ENCODE data around the gene CRADD.
"Not testable (repeated sequence)": the region's sequence is repeated elsewhere in the genome, so short reads cannot be mapped to it uniquely, and the experiment has no call there.

CRADD gene

GRCh38 chr12:93751864-93752610 lies 74.9 kb downstream of the CRADD start:
- Histone ChIP-seq H3K4me3 (ENCODE audit: low read depth in 1 of 5, low read length in 5 of 5) (no peak overlapping the region), H3K4me1 (ENCODE audit: control insufficient read depth in 5 of 5, insufficient read depth in 5 of 5, low read length in 5 of 5) (peaks cover under 1 to 11% (median 2%) of the 10 kb centered on the region in 5 donors), H3K9me3 (ENCODE audit: control insufficient read depth in 5 of 5, low read length in 5 of 5) (no peaks in the 10 kb centered on the region), H3K9ac (ENCODE audit: low read length in 5 of 5) (no peak overlapping the region), H3K36me3 (ENCODE audit: control insufficient read depth in 5 of 5, insufficient read depth in 5 of 5, low read length in 5 of 5) (no peaks in the 10 kb centered on the region), H3K27me3 (ENCODE audit: control insufficient read depth in 5 of 5, insufficient read depth in 4 of 5, low read length in 5 of 5) (no peaks in the 10 kb centered on the region), H3K27ac (ENCODE audit: low read depth, low read length) (no peak overlapping the region)

GRCh38 chr12:93753285-93753684 lies 76.1 kb downstream of the CRADD start:
- Histone ChIP-seq H3K36me3 (ENCODE audit: control insufficient read depth in 5 of 5, insufficient read depth in 5 of 5, low read length in 5 of 5) (no peaks in the 10 kb centered on the region), H3K4me1 (ENCODE audit: control insufficient read depth in 5 of 5, insufficient read depth in 5 of 5, low read length in 5 of 5) (peaks cover 0 to 11% (median 2%) of the 10 kb centered on the region in 5 donors), H3K27ac (ENCODE audit: low read depth, low read length) (no peak overlapping the region)

GRCh38 chr12:93753838-93754429 lies 76.8 kb downstream of the CRADD start:
- H3K9me3 ChIP-seq (ENCODE audit: control insufficient read depth in 5 of 5, low read length in 5 of 5) = no peaks in the 10 kb centered on the region
- no peak overlapping the region for H3K4me3 ChIP-seq (ENCODE audit: low read depth in 1 of 5, low read length in 5 of 5)
- peaks cover 2 to 11% (median 3%) of the 10 kb centered on the region in 5 donors for H3K4me1 ChIP-seq (ENCODE audit: control insufficient read depth in 5 of 5, insufficient read depth in 5 of 5, low read length in 5 of 5)
- H3K27me3 ChIP-seq (ENCODE audit: control insufficient read depth in 5 of 5, insufficient read depth in 4 of 5, low read length in 5 of 5) = no peaks in the 10 kb centered on the region
- H3K27ac ChIP-seq (ENCODE audit: low read depth, low read length) = no peak overlapping the region
- no peaks in the 10 kb centered on the region for H3K36me3 ChIP-seq (ENCODE audit: control insufficient read depth in 5 of 5, insufficient read depth in 5 of 5, low read length in 5 of 5)
- no peak overlapping the region for H3K9ac ChIP-seq (ENCODE audit: low read length in 5 of 5)

More at GRCh38 chr12:93753285-93753684, 76.1 kb downstream of the CRADD start:
- Histone ChIP-seq H3K4me3 (ENCODE audit: low read depth in 1 of 5, low read length in 5 of 5) (no peak overlapping the region), H3K9ac (ENCODE audit: low read length in 5 of 5) (no peak overlapping the region), H3K9me3 (ENCODE audit: control insufficient read depth in 5 of 5, low read length in 5 of 5) (no peaks in the 10 kb centered on the region), H3K27me3 (ENCODE audit: control insufficient read depth in 5 of 5, insufficient read depth in 4 of 5, low read length in 5 of 5) (no peaks in the 10 kb centered on the region)

- not testable (repeated sequence) for H3K36me3 ChIP-seq (ENCODE audit: control insufficient read depth in 5 of 5, insufficient read depth in 5 of 5, low read length in 5 of 5); H3K9ac ChIP-seq (ENCODE audit: low read length in 5 of 5); H3K9me3 ChIP-seq (ENCODE audit: control insufficient read depth in 5 of 5, low read length in 5 of 5); H3K27me3 ChIP-seq (ENCODE audit: control insufficient read depth in 5 of 5, insufficient read depth in 4 of 5, low read length in 5 of 5); H3K27ac ChIP-seq (ENCODE audit: low read depth, low read length); H3K4me3 ChIP-seq (ENCODE audit: low read depth in 1 of 5, low read length in 5 of 5)
- peaks cover 0 to 10% (median 8%) of the 10 kb centered on the region in 5 donors for H3K4me1 ChIP-seq (ENCODE audit: control insufficient read depth in 5 of 5, insufficient read depth in 5 of 5, low read length in 5 of 5)
Observed at GRCh38 chr12:93754859-93755258, 77.7 kb downstream of the CRADD start.

GRCh38 chr12:93756288-93756687 lies 79.1 kb downstream of the CRADD start:
- Histone ChIP-seq H3K27ac (ENCODE audit: low read depth, low read length) (no peak overlapping the region), H3K9ac (ENCODE audit: low read length in 5 of 5) (no peak overlapping the region), H3K4me3 (ENCODE audit: low read depth in 1 of 5, low read length in 5 of 5) (no peak overlapping the region), H3K36me3 (ENCODE audit: control insufficient read depth in 5 of 5, insufficient read depth in 5 of 5, low read length in 5 of 5) (no peaks in the 10 kb centered on the region), H3K27me3 (ENCODE audit: control insufficient read depth in 5 of 5, insufficient read depth in 4 of 5, low read length in 5 of 5) (no peaks in the 10 kb centered on the region), H3K9me3 (ENCODE audit: control insufficient read depth in 5 of 5, low read length in 5 of 5) (no peaks in the 10 kb centered on the region), H3K4me1 (ENCODE audit: control insufficient read depth in 5 of 5, insufficient read depth in 5 of 5, low read length in 5 of 5) (peaks cover 0 to 11% (median 7%) of the 10 kb centered on the region in 5 donors)

- Histone ChIP-seq H3K4me3 (ENCODE audit: low read depth in 1 of 5, low read length in 5 of 5) (no peak overlapping the region), H3K36me3 (ENCODE audit: control insufficient read depth in 5 of 5, insufficient read depth in 5 of 5, low read length in 5 of 5) (no peaks in the 10 kb centered on the region), H3K9me3 (ENCODE audit: control insufficient read depth in 5 of 5, low read length in 5 of 5) (no peaks in the 10 kb centered on the region), H3K4me1 (ENCODE audit: control insufficient read depth in 5 of 5, insufficient read depth in 5 of 5, low read length in 5 of 5) (peaks cover 0 to 14% (median 10%) of the 10 kb centered on the region in 5 donors), H3K9ac (ENCODE audit: low read length in 5 of 5) (no peak overlapping the region), H3K27ac (ENCODE audit: low read depth, low read length) (no peak overlapping the region), H3K27me3 (ENCODE audit: control insufficient read depth in 5 of 5, insufficient read depth in 4 of 5, low read length in 5 of 5) (no peaks in the 10 kb centered on the region)
Observed at GRCh38 chr12:93757792-93758694, 80.9 kb downstream of the CRADD start.

- H3K27ac ChIP-seq (ENCODE audit: low read depth, low read length) = no peak overlapping the region
- peaks cover 0 to 14% (median 10%) of the 10 kb centered on the region in 5 donors for H3K4me1 ChIP-seq (ENCODE audit: control insufficient read depth in 5 of 5, insufficient read depth in 5 of 5, low read length in 5 of 5)
- H3K9ac ChIP-seq (ENCODE audit: low read length in 5 of 5) = no peak overlapping the region
- no peak overlapping the region for H3K4me3 ChIP-seq (ENCODE audit: low read depth in 1 of 5, low read length in 5 of 5)
- H3K9me3 ChIP-seq (ENCODE audit: control insufficient read depth in 5 of 5, low read length in 5 of 5) = no peaks in the 10 kb centered on the region
- no peaks in the 10 kb centered on the region for H3K27me3 ChIP-seq (ENCODE audit: control insufficient read depth in 5 of 5, insufficient read depth in 4 of 5, low read length in 5 of 5)
- H3K36me3 ChIP-seq (ENCODE audit: control insufficient read depth in 5 of 5, insufficient read depth in 5 of 5, low read length in 5 of 5) = no peaks in the 10 kb centered on the region
Observed at GRCh38 chr12:93758801-93759373, 81.7 kb downstream of the CRADD start.

- no peak overlapping the region for H3K9ac ChIP-seq (ENCODE audit: low read length in 5 of 5)
- no peaks in the 10 kb centered on the region for H3K36me3 ChIP-seq (ENCODE audit: control insufficient read depth in 5 of 5, insufficient read depth in 5 of 5, low read length in 5 of 5)
- H3K4me1 ChIP-seq (ENCODE audit: control insufficient read depth in 5 of 5, insufficient read depth in 5 of 5, low read length in 5 of 5) = peaks cover 0 to 14% (median 10%) of the 10 kb centered on the region in 5 donors
- no peaks in the 10 kb centered on the region for H3K9me3 ChIP-seq (ENCODE audit: control insufficient read depth in 5 of 5, low read length in 5 of 5)
- H3K27ac ChIP-seq (ENCODE audit: low read depth, low read length) = no peak overlapping the region
- no peaks in the 10 kb centered on the region for H3K27me3 ChIP-seq (ENCODE audit: control insufficient read depth in 5 of 5, insufficient read depth in 4 of 5, low read length in 5 of 5)
- no peak overlapping the region for H3K4me3 ChIP-seq (ENCODE audit: low read depth in 1 of 5, low read length in 5 of 5)
Observed at GRCh38 chr12:93759512-93760081, 82.4 kb downstream of the CRADD start.

GRCh38 chr12:93760275-93760875 lies 83.2 kb downstream of the CRADD start:
- H3K4me3 ChIP-seq (ENCODE audit: low read depth in 1 of 5, low read length in 5 of 5) = no peak overlapping the region
- H3K9ac ChIP-seq (ENCODE audit: low read length in 5 of 5) = no peak overlapping the region
- H3K27me3 ChIP-seq (ENCODE audit: control insufficient read depth in 5 of 5, insufficient read depth in 4 of 5, low read length in 5 of 5) = no peaks in the 10 kb centered on the region
- H3K9me3 ChIP-seq (ENCODE audit: control insufficient read depth in 5 of 5, low read length in 5 of 5) = no peaks in the 10 kb centered on the region
- no peaks in the 10 kb centered on the region for H3K36me3 ChIP-seq (ENCODE audit: control insufficient read depth in 5 of 5, insufficient read depth in 5 of 5, low read length in 5 of 5)
- peaks cover 0 to 14% (median 10%) of the 10 kb centered on the region in 5 donors for H3K4me1 ChIP-seq (ENCODE audit: control insufficient read depth in 5 of 5, insufficient read depth in 5 of 5, low read length in 5 of 5)
- no peak overlapping the region for H3K27ac ChIP-seq (ENCODE audit: low read depth, low read length)
